Measurements from ENCODE around the gene TOP2A. TPM values are rescaled to one million over a fixed set of nuclear protein-coding genes. Genes with fewer than 3 reads are reported as not detected.
"Not testable (repeated sequence)": the region's sequence is repeated elsewhere in the genome, so short reads cannot be mapped to it uniquely, and the experiment has no call there.

Gene TOP2A
- total RNA-seq, 3 donors from 2014 or later (not counting 1 experiment from before 2014, with no cell fraction given) = 2.0 to 6.4 (median 4.6) TPM

DNA sequence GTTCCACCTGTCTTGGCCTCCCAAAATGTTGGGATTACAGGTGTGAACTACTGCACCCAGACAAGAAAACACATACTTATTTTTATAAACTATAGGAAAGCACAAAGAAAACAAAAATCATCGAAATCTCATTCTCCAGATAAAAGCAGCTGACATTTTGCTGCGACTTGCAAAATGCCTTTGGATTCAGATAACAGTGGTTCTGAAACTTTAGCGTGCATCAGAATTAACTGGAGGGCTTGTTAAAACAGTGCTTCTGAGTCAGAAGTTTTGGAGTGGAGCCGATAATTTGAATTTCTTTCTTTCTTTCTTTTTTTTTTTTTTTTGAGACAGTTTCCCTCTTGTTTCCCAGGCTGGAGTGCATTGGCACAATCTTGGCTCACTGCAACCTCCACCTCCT lies 35.4 kb downstream of the TOP2A start:
- 97% methylated on average over 4 of the region's 4 CpGs for WGBS (ENCODE audit: insufficient coverage)
- intact Hi-C loops (cut with micrococcal nuclease) = no loop called here
- Mint-ChIP-seq H3K27me3 (ENCODE audit: low read depth in 2 of 2) (no peaks in the 10 kb centered on the region), H3K9me3 (no peaks in the 10 kb centered on the region), H3K36me3 (no peaks in the 10 kb centered on the region), H3K4me1 (no peaks in the 10 kb centered on the region), H3K4me3 (no peak overlapping the region), H3K27ac (no peak overlapping the region)
- no peaks in the 10 kb centered on the region for H3K27me3 ChIP-seq (ENCODE audit: control insufficient read depth, insufficient read depth, low read length)
- no peak overlapping the region for H3K27ac ChIP-seq (ENCODE audit: low read length)
- ATAC-seq (no peak), DNase-seq (no peak)
- no peaks in the 10 kb centered on the region for H3K36me3 ChIP-seq (ENCODE audit: control insufficient read depth, insufficient read depth, low read length)
- H3K9me3 ChIP-seq (ENCODE audit: control insufficient read depth, insufficient read depth, low read length) = no peaks in the 10 kb centered on the region
- no peaks in the 10 kb centered on the region for H3K4me1 ChIP-seq (ENCODE audit: control insufficient read depth, insufficient read depth, low read length)
- no peak for TF ChIP-seq CTCF (IDR thresholded peaks at IDR 0.05)
- H3K4me3 ChIP-seq (ENCODE audit: low read length) = no peak overlapping the region

DNA sequence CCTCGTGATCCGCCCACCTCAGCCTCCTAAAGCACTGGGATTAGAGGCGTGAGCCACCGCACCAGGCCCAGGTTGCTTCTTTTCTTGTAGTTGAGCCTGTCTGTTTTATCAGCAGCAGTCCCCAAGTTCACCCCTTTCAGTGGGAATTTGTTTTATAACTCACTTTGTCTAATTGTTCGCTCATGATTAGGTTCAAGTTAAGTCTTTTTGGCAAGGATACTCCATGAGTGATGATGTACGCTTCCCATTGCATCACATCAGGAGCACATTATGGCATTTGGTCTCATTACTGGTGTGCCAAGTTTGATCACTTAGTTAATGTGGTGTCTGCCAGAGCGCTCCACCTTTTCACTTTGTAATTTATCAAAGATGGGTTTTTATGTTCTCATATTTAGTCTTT lies 38.7 kb downstream of the TOP2A start:
- Mint-ChIP-seq H3K36me3 (no peaks in the 10 kb centered on the region), H3K27ac (no peak overlapping the region), H3K4me3 (no peak overlapping the region), H3K27me3 (ENCODE audit: low read depth in 2 of 2) (peaks cover 4 to 8% of the 10 kb centered on the region in 2 donors), H3K4me1 (peaks cover 6% of the 10 kb centered on the region in 2 donors), H3K9me3 (no peaks in the 10 kb centered on the region)
- no peaks in the 10 kb centered on the region for H3K4me1 ChIP-seq (ENCODE audit: control insufficient read depth, insufficient read depth, low read length)
- DNase-seq (no peak), ATAC-seq (no peak)
- intact Hi-C loops (cut with micrococcal nuclease) = no loop called here
- TF ChIP-seq CTCF (IDR thresholded peaks at IDR 0.05) = no peak
- H3K36me3 ChIP-seq (ENCODE audit: control insufficient read depth, insufficient read depth, low read length) = no peaks in the 10 kb centered on the region
- WGBS (ENCODE audit: insufficient coverage) = 89% methylated on average over 6 of the region's 7 CpGs
- H3K4me3 ChIP-seq (ENCODE audit: low read length) = no peak overlapping the region
- H3K27ac ChIP-seq (ENCODE audit: low read length) = no peak overlapping the region
- H3K27me3 ChIP-seq (ENCODE audit: control insufficient read depth, insufficient read depth, low read length) = no peaks in the 10 kb centered on the region
- H3K9me3 ChIP-seq (ENCODE audit: control insufficient read depth, insufficient read depth, low read length) = no peaks in the 10 kb centered on the region

DNA sequence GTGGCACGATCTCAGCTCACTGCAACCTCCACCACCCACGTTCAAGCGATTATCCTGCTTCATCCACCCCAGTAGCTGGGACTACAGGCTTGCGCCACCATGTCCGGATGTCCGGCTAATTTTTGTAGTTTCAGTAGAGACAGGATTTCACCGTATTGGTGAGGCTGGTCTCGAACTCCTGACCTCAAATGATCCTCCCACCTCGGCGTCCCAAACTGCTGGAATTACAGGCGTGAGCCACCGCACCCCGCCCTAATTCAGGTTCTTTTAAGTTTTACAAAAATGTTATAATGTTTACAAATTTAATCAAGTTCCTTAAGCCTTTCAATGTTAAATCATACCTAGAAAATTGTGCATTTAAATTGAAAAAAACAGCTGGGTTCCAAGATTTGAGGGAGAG lies 39.9 kb downstream of the TOP2A start:
- Histone ChIP-seq H3K27ac (ENCODE audit: low read length) (no peak overlapping the region), H3K36me3 (ENCODE audit: control insufficient read depth, insufficient read depth, low read length) (no peaks in the 10 kb centered on the region), H3K9me3 (ENCODE audit: control insufficient read depth, insufficient read depth, low read length) (no peaks in the 10 kb centered on the region), H3K4me1 (ENCODE audit: control insufficient read depth, insufficient read depth, low read length) (no peaks in the 10 kb centered on the region), H3K27me3 (ENCODE audit: control insufficient read depth, insufficient read depth, low read length) (no peaks in the 10 kb centered on the region), H3K4me3 (ENCODE audit: low read length) (no peak overlapping the region)
- ATAC-seq = no peak
- no peak overlapping the region for H3K4me3 Mint-ChIP-seq
- intact Hi-C loops (cut with micrococcal nuclease) = no loop called here
- peaks cover 4 to 8% of the 10 kb centered on the region in 2 donors for H3K27me3 Mint-ChIP-seq (ENCODE audit: low read depth in 2 of 2)
- no peaks in the 10 kb centered on the region for H3K36me3 Mint-ChIP-seq
- no peaks in the 10 kb centered on the region for H3K9me3 Mint-ChIP-seq
- TF ChIP-seq CTCF (IDR thresholded peaks at IDR 0.05) = no peak
- H3K4me1 Mint-ChIP-seq = peaks cover 6% of the 10 kb centered on the region in 2 donors
- no peak overlapping the region for H3K27ac Mint-ChIP-seq
- DNase-seq = no peak
- WGBS (ENCODE audit: insufficient coverage) = 95% methylated on average over 12 of the region's 13 CpGs

GRCh38 chr17:40376541-40376940 lies 41.2 kb downstream of the TOP2A start:
- H3K4me3 Mint-ChIP-seq; H3K9me3 Mint-ChIP-seq; H3K27me3 ChIP-seq (ENCODE audit: control insufficient read depth, insufficient read depth, low read length); H3K27me3 Mint-ChIP-seq (ENCODE audit: low read depth in 2 of 2); H3K9me3 ChIP-seq (ENCODE audit: control insufficient read depth, insufficient read depth, low read length); H3K27ac Mint-ChIP-seq; DNase-seq; H3K4me3 ChIP-seq (ENCODE audit: low read length); H3K36me3 ChIP-seq (ENCODE audit: control insufficient read depth, insufficient read depth, low read length); H3K36me3 Mint-ChIP-seq; H3K27ac ChIP-seq (ENCODE audit: low read length); intact Hi-C loops (cut with micrococcal nuclease); ATAC-seq; H3K4me1 Mint-ChIP-seq; H3K4me1 ChIP-seq (ENCODE audit: control insufficient read depth, insufficient read depth, low read length): not testable (repeated sequence)
- WGBS (ENCODE audit: insufficient coverage) = 89% methylated on average over 6 of the region's 6 CpGs

GRCh38 chr17:40375786-40376185 lies 41.9 kb downstream of the TOP2A start:
- intact Hi-C loops (cut with micrococcal nuclease); H3K27ac Mint-ChIP-seq; H3K36me3 ChIP-seq (ENCODE audit: control insufficient read depth, insufficient read depth, low read length); H3K36me3 Mint-ChIP-seq; H3K9me3 ChIP-seq (ENCODE audit: control insufficient read depth, insufficient read depth, low read length); H3K4me3 ChIP-seq (ENCODE audit: low read length); H3K4me3 Mint-ChIP-seq; H3K27ac ChIP-seq (ENCODE audit: low read length); H3K27me3 Mint-ChIP-seq (ENCODE audit: low read depth in 2 of 2); DNase-seq; H3K9me3 Mint-ChIP-seq; ATAC-seq; H3K4me1 ChIP-seq (ENCODE audit: control insufficient read depth, insufficient read depth, low read length); H3K27me3 ChIP-seq (ENCODE audit: control insufficient read depth, insufficient read depth, low read length): not testable (repeated sequence)
- peaks cover 10 to 11% of the 10 kb centered on the region in 2 donors for H3K4me1 Mint-ChIP-seq
- WGBS (ENCODE audit: insufficient coverage) = 93% methylated on average over 21 of the region's 21 CpGs

Measured in natural killer cell (primary cell).